IPS DF 6.9 (cell line): Measurements from ENCODE around the gene FUT8.

Experiments
- DNase-seq: peaks from one replicate; pipeline ENCODE4 v3.0.0-alpha.2; 2013; ENCODE audit warnings: low read depth, low spot score
- H3K27ac ChIP-seq: one replicate; pipeline ENCODE4 v1.5.1; 2013; ENCODE audit warnings: low read length, control low read depth
- H3K27me3 ChIP-seq: 2 replicates; pipeline ENCODE4 v1.6.1; 2013; ENCODE audit warnings: mild to moderate bottlenecking, low read length; ENCODE audit not compliant: control insufficient read depth, insufficient read depth
- H3K36me3 ChIP-seq: 2 replicates; pipeline ENCODE4 v1.6.1; 2013; ENCODE audit warnings: low read length; ENCODE audit not compliant: control insufficient read depth, insufficient read depth
- H3K4me1 ChIP-seq: 2 replicates; pipeline ENCODE4 v1.6.1; 2013; ENCODE audit warnings: low read length; ENCODE audit not compliant: control insufficient read depth, insufficient read depth
- H3K4me3 ChIP-seq: 2 replicates; pipeline ENCODE4 v1.5.1; 2013; ENCODE audit warnings: mild to moderate bottlenecking, low read length
- H3K9me3 ChIP-seq: 2 replicates; pipeline ENCODE4 v1.6.1; 2013; ENCODE audit warnings: low read length, inconsistent platforms; ENCODE audit not compliant: control insufficient read depth, insufficient read depth
- WGBS: extraction: QIAGEN DNeasy Blood & Tissue Kit; methylation state at CpG from one replicate; pipeline ENCODE4 v1.1.7; 2013; ENCODE audit warnings: mixed read lengths, missing lambda C conversion rate; ENCODE audit not compliant: insufficient read length, insufficient coverage; 5-methylcytosine and 5-hydroxymethylcytosine counted together

The FUT8 gene

DNA sequence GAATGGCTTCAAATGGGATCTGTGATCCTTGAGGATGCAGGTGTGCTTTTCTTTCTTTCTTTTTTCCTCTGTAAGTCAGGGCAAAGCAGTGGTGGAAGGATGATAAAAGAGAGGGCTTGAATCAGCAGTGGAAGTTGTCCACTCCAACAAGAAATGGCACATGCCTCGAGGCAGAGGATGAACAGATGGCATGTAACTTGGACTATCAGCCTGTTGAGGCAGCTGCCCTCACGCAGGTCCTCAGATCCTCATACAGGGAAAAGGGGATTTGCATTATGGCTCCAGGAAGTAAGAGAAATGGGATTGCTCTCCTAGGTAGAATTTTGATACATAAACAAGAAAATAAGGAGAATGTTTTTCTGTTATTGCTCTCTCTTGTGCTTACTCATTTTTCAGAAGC lies 368.0 kb downstream of the FUT8 start:
- no peak overlapping the region for H3K4me3 ChIP-seq
- DNase-seq, result no peak

DNA sequence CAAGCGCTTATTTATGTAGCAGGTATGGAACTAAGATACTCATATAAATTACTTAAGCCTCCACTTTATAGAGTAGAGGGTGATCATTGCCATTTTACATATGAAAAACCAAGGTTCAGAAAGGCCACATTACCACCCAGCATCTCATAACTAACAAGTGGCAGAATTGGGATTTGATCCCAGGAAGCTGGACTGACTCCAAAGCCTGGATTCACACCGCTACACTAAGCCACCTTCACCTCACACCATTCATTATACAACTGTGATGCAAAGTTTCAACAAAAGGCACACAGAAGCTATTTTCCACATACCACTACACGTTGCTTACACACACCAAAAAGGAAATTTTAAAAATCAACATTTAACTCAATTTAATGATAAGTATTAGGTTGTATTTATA lies 370.6 kb downstream of the FUT8 start:
- H3K36me3 ChIP-seq, result no peaks in the 10 kb centered on the region
- H3K4me1 ChIP-seq, result no peaks in the 10 kb centered on the region
- H3K27me3 ChIP-seq, result no peaks in the 10 kb centered on the region
- no peaks in the 10 kb centered on the region for H3K9me3 ChIP-seq
- no peak overlapping the region for H3K4me3 ChIP-seq
- H3K27ac ChIP-seq, result no peak overlapping the region
- no peak for DNase-seq
- no CpG with 5 or more reads among the region's 3 CpGs for WGBS

More for the DNA sequence above, 368.0 kb downstream of the FUT8 start:
- no peaks in the 10 kb centered on the region for H3K4me1 ChIP-seq
- H3K9me3 ChIP-seq, result no peaks in the 10 kb centered on the region
- no CpG with 5 or more reads among the region's 2 CpGs for WGBS
- H3K36me3 ChIP-seq, result no peaks in the 10 kb centered on the region
- H3K27me3 ChIP-seq, result no peaks in the 10 kb centered on the region
- no peak overlapping the region for H3K27ac ChIP-seq

DNA sequence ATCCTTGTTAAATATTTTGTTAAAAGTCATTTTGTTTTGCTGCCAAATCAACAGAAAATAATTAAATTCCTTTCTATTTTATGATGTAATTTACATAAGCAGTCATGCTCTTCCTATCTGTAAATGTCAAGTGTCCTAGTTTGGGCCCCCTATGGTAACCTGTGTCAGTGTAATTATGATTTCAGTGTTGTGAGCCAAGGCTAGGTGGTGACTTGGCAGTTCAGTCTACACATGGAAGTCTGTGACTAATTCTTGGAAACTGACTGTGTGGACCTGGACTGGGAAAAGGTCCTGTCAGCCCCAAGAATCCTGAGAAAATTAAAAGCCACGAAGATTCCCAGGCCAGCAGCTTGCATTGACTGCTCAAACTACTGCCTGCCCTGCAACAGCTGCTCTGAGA lies 371.0 kb downstream of the FUT8 start:
- H3K27ac ChIP-seq, result no peak overlapping the region
- H3K4me3 ChIP-seq, result no peak overlapping the region
- DNase-seq, result no peak
- no peaks in the 10 kb centered on the region for H3K36me3 ChIP-seq
- no peaks in the 10 kb centered on the region for H3K4me1 ChIP-seq
- no peaks in the 10 kb centered on the region for H3K27me3 ChIP-seq
- no peaks in the 10 kb centered on the region for H3K9me3 ChIP-seq
- WGBS, result no CpG with 5 or more reads among the region's 1 CpG

- H3K27me3 ChIP-seq, result no peaks in the 10 kb centered on the region
- no peaks in the 10 kb centered on the region for H3K36me3 ChIP-seq
- no peaks in the 10 kb centered on the region for H3K9me3 ChIP-seq
- DNase-seq, result no peak
- no peak overlapping the region for H3K4me3 ChIP-seq
- WGBS, result no CpG with 5 or more reads among the region's 2 CpGs
- H3K4me1 ChIP-seq, result no peaks in the 10 kb centered on the region
- H3K27ac ChIP-seq, result no peak overlapping the region
Observed at GRCh38 chr14:65784574-65784973, 372.0 kb downstream of the FUT8 start.

DNA sequence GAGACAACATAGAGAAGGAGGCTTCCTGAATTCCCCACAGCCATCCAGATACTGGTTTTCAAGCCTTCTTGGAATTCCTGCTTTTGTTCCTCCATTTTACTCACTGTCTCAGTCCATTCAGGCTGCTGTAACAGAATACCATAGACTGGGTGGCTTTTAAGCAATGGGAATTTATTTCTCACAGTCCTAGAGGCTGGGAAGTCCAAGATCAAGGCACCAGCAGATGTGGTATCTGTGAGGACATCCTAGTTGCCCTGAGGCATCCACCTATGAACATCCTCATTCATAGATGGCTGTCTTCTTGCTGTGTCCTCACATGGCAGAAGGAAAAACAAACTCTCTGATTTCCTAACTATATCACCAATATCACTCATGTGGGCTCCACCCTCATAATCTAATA lies 374.9 kb downstream of the FUT8 start:
- H3K27ac ChIP-seq, result no peak overlapping the region
- DNase-seq, result no peak
- no peaks in the 10 kb centered on the region for H3K36me3 ChIP-seq
- H3K4me3 ChIP-seq, result no peak overlapping the region
- H3K4me1 ChIP-seq, result no peaks in the 10 kb centered on the region
- no peaks in the 10 kb centered on the region for H3K27me3 ChIP-seq
- H3K9me3 ChIP-seq, result no peaks in the 10 kb centered on the region

DNA sequence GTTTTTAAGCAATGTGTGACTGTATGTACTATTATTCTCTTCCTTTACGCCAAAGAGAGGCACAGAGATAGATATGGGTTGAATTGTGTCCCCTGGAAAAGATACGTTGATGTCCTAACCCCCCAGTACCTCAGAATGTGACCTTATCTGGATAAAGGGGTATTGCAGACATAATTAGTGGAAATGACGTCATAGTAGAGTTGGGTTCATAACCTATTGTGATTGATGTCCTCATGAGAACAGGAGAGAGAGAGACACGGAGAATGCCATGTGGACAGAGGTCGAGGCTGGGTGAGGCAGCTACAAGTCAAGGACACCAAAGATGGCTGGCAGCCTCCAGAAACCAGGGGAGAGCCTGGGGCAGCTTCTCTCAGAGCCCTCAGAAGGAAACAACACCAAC lies 376.3 kb downstream of the FUT8 start:
- Histone ChIP-seq H3K36me3 (no peaks in the 10 kb centered on the region), H3K27me3 (no peaks in the 10 kb centered on the region), H3K4me1 (no peaks in the 10 kb centered on the region), H3K4me3 (no peak overlapping the region), H3K27ac (no peak overlapping the region), H3K9me3 (no peaks in the 10 kb centered on the region)
- no peak for DNase-seq
- WGBS, result no CpG with 5 or more reads among the region's 5 CpGs

GRCh38 chr14:65789363-65789762 lies 376.8 kb downstream of the FUT8 start:
- no peaks in the 10 kb centered on the region for H3K4me1 ChIP-seq
- H3K27me3 ChIP-seq, result no peaks in the 10 kb centered on the region
- no peaks in the 10 kb centered on the region for H3K36me3 ChIP-seq
- no peaks in the 10 kb centered on the region for H3K9me3 ChIP-seq
- no peak for DNase-seq
- H3K27ac ChIP-seq, result no peak overlapping the region
- no peak overlapping the region for H3K4me3 ChIP-seq
- no CpG with 5 or more reads among the region's 14 CpGs for WGBS

DNA sequence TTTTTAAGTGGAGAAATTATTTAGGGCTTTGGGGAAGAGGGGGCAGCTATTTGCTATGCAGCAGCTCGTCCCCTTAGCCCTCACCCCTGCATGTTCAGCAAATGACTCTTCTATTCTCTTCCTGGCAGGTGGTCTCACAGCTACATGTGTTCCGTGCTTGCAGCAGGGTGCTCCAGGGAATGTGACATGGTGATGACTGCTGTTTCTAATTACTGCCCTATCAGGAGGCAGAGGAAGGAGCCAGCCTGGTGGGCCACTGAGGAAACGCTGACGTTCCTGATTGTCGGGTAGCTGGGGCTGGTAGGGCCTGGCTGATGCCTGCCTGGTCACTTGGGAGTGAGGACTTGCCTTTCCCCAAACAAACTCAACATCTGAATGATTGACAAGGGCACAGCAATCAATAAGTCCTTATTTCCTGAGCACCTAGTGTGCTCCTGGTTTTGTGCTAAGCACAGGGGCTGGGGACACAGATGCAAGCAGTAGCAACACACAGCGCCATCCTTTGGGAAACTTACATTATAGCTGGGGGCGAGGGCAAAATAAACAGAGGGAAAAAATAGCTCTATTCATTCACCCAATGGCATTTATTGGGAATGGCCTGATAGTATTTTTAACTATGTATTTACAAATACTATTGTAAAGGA lies 377.8 kb downstream of the FUT8 start:
- Histone ChIP-seq H3K27me3 (no peaks in the 10 kb centered on the region), H3K36me3 (no peaks in the 10 kb centered on the region), H3K4me1 (no peaks in the 10 kb centered on the region), H3K4me3 (no peak overlapping the region), H3K9me3 (no peaks in the 10 kb centered on the region), H3K27ac (no peak overlapping the region)
- no peak for DNase-seq
- WGBS, result no CpG with 5 or more reads among the region's 7 CpGs

DNA sequence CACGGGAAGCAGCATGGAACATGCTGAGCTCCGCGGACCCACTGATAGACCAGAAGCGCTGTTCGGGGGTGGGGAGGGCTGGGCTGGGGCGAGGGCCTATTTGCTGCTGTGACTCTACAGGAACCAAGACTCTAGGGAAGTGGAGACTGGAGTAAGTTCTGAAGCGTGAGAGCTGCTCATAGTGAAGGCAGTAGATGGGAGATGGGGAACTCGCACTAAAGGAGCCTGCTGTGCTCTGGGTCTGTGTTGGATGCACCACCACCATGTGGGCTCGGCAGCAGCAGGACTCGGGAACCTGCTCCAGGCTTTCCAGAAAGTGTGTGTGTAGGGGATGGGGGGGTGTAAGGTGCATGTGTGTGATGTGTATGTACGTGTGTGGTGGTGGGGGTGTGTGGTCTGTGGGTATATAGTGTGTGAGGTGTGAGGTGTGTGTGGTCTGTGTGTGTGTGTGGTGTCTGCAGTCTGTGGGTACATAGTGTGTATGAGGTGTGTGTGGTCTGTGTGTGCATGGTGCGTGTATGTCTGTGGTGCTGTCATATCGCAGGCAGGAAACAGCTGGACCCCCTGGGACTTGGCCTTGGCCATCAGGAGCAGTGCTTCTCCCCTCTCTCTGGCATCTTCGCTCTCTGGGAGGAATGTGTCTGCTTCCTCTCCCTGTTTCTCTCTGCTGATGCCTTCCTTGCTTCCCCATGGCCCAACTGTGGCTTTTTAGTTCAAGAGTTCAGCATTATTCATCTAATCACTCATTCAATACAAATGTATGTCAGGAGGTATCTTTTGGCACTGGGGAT lies 378.9 kb downstream of the FUT8 start:
- H3K9me3 ChIP-seq, result no peaks in the 10 kb centered on the region
- no peaks in the 10 kb centered on the region for H3K36me3 ChIP-seq
- no peaks in the 10 kb centered on the region for H3K27me3 ChIP-seq
- WGBS, result 100% methylated on average over 1 of the region's 14 CpGs
- no peak overlapping the region for H3K27ac ChIP-seq
- no peaks in the 10 kb centered on the region for H3K4me1 ChIP-seq
- no peak for DNase-seq
- H3K4me3 ChIP-seq, result no peak overlapping the region

DNA sequence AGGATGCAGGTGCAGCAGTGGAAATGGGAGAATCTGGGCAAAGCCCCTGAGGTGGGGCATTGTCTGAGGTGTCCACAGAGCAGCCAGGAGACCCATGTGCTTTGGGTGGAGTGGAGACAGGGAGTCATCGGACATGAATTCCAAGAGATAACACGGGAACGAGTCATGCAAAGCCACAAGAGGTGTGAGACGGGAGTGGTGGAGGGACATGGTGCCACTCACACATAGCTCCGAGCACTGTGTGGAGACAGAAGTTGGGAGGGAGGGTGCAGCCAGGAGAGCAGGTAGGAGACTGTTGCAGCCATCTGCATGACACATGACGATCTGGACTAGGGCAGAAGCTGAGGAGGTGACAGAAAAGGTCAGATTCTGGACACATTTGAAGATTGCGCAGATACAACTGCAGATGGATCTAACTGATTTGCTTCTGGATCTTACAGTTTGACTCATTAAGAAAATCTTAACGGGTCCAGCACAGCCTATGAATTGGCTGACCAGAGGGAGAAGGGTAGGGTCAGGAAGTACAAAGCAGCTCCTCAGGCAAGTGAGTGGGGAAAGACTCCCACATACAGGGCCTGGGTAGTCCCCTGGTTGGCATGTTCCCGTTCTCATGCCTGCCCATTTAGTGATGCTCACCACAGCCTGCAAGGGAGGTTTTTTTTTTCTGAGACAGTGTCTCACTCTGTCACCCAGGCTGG lies 379.8 kb downstream of the FUT8 start:
- Histone ChIP-seq H3K27ac (no peak overlapping the region), H3K27me3 (no peaks in the 10 kb centered on the region), H3K36me3 (no peaks in the 10 kb centered on the region), H3K9me3 (no peaks in the 10 kb centered on the region), H3K4me1 (no peaks in the 10 kb centered on the region), H3K4me3 (no peak overlapping the region)
- DNase-seq, result no peak
- WGBS, result no CpG with 5 or more reads among the region's 9 CpGs
